ENCODE results near the gene PAIP2B. TPM values are rescaled to one million over a fixed set of nuclear protein-coding genes. Genes with fewer than 3 reads are reported as not detected.

The PAIP2B gene
- total and polyA plus RNA-seq, 2 of the 4 experiments (the other 2 are of a cell fraction) = 0.15 to 0.18 TPM

- H3K56ac ChIP-seq (ENCODE audit: extremely low read depth, insufficient read depth, low read length) = no peak overlapping the region
- H3K23ac ChIP-seq (ENCODE audit: low read depth, low read length) = no peak overlapping the region
- no peaks in the 10 kb centered on the region for H3K9me1 ChIP-seq (ENCODE audit: insufficient read depth, low read length)
- no peaks in the 10 kb centered on the region for H3K79me1 ChIP-seq (ENCODE audit: low read depth in 1 of 2, low read length in 2 of 2)
- H4K20me1 ChIP-seq (ENCODE audit: insufficient read depth, low read length) = no peaks in the 10 kb centered on the region
- no peak overlapping the region for H3K4me3 ChIP-seq (ENCODE audit: insufficient read depth, low read depth, low read length)
- no peak overlapping the region for H3K18ac ChIP-seq (ENCODE audit: low read depth, low read length)
- H3K4me2 ChIP-seq (ENCODE audit: low read depth, low read length) = no peak overlapping the region
- no peak overlapping the region for H2BK15ac ChIP-seq (ENCODE audit: low read depth, low read length)
- WGBS, 2 experiments (ENCODE audit: extremely low coverage in 2 of 2, insufficient read length in 1 of 2) = no CpG with 5 or more reads among the region's 4 CpGs
- no peak overlapping the region for H3K4ac ChIP-seq (ENCODE audit: low read depth, low read length)
- BruUV-seq (replicated peaks) = no TSS peak
- H3K9me3 ChIP-seq (ENCODE audit: control insufficient read depth, insufficient read depth, low read length) = no peaks in the 10 kb centered on the region
- CTCF ChIA-PET = interaction anchor here (0.5 kb wide), 1 partner anchor 45 kb away, joined by 3 read pairs; no protein-coding TSS in a partner anchor
- H4K91ac ChIP-seq (ENCODE audit: insufficient read depth, low read depth, low read length) = no peak overlapping the region
- no peaks in the 10 kb centered on the region for H3K27me3 ChIP-seq (ENCODE audit: control insufficient read depth, insufficient read depth, low read length)
- H3K14ac ChIP-seq (replicated peaks; ENCODE audit: low read depth, low read length) = no peak overlapping the region
- no peak overlapping the region for H2BK5ac ChIP-seq (ENCODE audit: low read depth, low read length, poor library complexity, severe bottlenecking)
- H3K4me1 ChIP-seq (ENCODE audit: control insufficient read depth, insufficient read depth, low read length) = no peaks in the 10 kb centered on the region
- H4K5ac ChIP-seq (ENCODE audit: low read depth, low read length) = no peak overlapping the region
- in situ Hi-C loops (cut with MboI; ENCODE audit: low sequenced_read_pairs) (no loop called here), intact Hi-C loops (cut with micrococcal nuclease) (no loop called here), dilution Hi-C loops (cut with HindIII; ENCODE audit: low sequenced_read_pairs, unreplicated experiment) (no loop called here)
- no peak for DNase-seq
- no peak overlapping the region for H2AFZ ChIP-seq (replicated peaks; ENCODE audit: low read length, poor library complexity)
- H3K36me3 ChIP-seq (ENCODE audit: control insufficient read depth, insufficient read depth, low read length) = no peaks in the 10 kb centered on the region
- H4K8ac ChIP-seq (ENCODE audit: low read depth in 2 of 2, low read length in 2 of 2) = no peak overlapping the region
- H2BK120ac ChIP-seq (ENCODE audit: low read depth, low read length) = no peak overlapping the region
- H3K27ac ChIP-seq (ENCODE audit: insufficient read depth, low read length) = no peak overlapping the region
- H2BK20ac ChIP-seq (ENCODE audit: low read depth, low read length) = no peak overlapping the region
- POLR2A ChIA-PET (ENCODE audit: unreplicated experiment) = no interaction called here
- H2AK5ac ChIP-seq (ENCODE audit: low read depth, low read length) = no peak overlapping the region
- H3K9ac ChIP-seq (ENCODE audit: low read depth, low read length) = no peak overlapping the region
- TF ChIP-seq FOS (IDR thresholded peaks at IDR 0.05; ENCODE audit: low read depth, low read length) (no peak), NFE2L2 (IDR thresholded peaks at IDR 0.05; ENCODE audit: low read depth, low read length) (no peak), RCOR1 (IDR thresholded peaks at IDR 0.05; ENCODE audit: insufficient replicate concordance, low read length) (no peak)
- ATAC-seq (ENCODE audit: low read depth) = no peak
- no peak overlapping the region for H2AK9ac ChIP-seq (replicated peaks; ENCODE audit: low read depth, low read length, poor library complexity)
Observed at GRCh38 chr2:71254776-71255175, 27.9 kb upstream of the PAIP2B start.

Data from IMR-90 (cell line).